ENCODE results near the gene SCGB2A2. TPM values are rescaled to one million over a fixed set of nuclear protein-coding genes. Genes with fewer than 3 reads are reported as not detected.

SCGB2A2 gene
- total RNA-seq (2014; rRNA removed; shearing (Covaris generic)): not detected in 2 replicates
- polyA plus RNA-seq (2016; fragmentation: Nextera tagmentation; extraction: Ambion mirVana): not detected in 2 replicates
- long read RNA-seq: 0 reads

DNA sequence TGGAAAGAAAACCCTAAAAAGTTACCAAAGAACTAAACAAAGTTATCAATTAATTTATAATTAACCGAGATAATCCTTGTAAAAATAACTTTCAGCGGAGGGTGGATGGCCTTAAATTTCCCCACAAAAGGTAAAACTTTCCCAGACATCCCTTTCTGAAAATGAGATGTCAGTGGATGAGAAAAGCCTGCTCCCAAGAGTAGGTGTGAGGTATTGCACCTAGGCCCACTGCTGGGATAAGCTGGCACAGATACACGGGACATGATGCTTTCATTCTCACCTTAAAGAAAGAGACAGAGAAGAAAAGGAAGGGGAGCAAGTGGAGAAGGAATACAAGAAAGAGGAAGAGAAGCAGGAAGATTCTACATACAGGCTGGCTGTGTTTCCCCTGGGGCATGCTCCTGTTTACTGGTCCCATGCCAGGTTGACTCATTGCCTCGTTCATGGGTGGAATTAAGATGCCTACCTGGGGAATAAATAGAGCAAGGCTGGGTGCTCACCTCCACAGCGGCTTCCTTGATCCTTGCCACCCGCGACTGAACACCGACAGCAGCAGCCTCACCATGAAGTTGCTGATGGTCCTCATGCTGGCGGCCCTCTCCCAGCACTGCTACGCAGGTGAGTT is at the start of gene SCGB2A2:
TSS of gene SCGB2A2 (plus strand) at position 505 of the 625 bp plus-strand sequence. CDS start at position 564, 59 bp downstream.
- peak; percentile 87 for ATAC-seq
- peaks cover 4% of the 10 kb centered on the region; the same call in 1 of the 3 replicates for H3K9me3 Mint-ChIP-seq

DNA sequence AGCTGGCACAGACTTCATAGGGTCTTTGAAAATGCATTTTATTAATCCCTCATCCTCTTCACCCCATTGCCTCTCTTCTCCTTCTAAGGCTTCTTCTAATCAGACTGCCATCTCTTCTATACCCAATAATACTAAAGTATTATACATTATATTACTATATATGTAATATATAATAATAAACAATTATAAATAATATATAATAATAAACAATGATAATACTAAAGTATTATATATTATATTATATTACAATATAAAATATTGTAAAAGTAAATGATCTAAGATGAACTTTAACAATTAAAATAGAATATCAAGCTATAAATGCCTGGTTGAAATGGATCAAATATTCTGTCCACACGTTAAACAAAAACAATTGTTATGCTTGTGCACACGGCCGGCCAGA is 48.5 kb upstream of the SCGB2A2 start:
- peaks cover 4% of the 10 kb centered on the region for H3K27me3 Mint-ChIP-seq (ENCODE audit: insufficient read depth, low read depth, poor library complexity)
- ATAC-seq: no peak
- H4K20me1 ChIP-seq (replicated peaks; ENCODE audit: insufficient read depth): no peaks in the 10 kb centered on the region
- peaks cover 42% of the 10 kb centered on the region for H3K9me3 Mint-ChIP-seq
- no peaks in the 10 kb centered on the region for H3K79me2 ChIP-seq (replicated peaks; ENCODE audit: insufficient read depth)
- H3K27ac ChIP-seq (ENCODE audit: low read depth): no peak overlapping the region
- H3K27ac Mint-ChIP-seq: no peak overlapping the region
- no peaks in the 10 kb centered on the region for H3K9me2 ChIP-seq (ENCODE audit: insufficient read depth)
- no peak overlapping the region for H3K4me3 Mint-ChIP-seq
- no peaks in the 10 kb centered on the region for H3F3A ChIP-seq (replicated peaks; ENCODE audit: low read depth)
- TF ChIP-seq EZH2 (IDR thresholded peaks at IDR 0.05; ENCODE audit: low read depth, unreplicated experiment) (no peak), ZNF331 (CRISPR knock-in tag; IDR thresholded peaks at IDR 0.05; ENCODE audit: low read depth) (no peak)
- TF ChIP-seq, protein P1, sequence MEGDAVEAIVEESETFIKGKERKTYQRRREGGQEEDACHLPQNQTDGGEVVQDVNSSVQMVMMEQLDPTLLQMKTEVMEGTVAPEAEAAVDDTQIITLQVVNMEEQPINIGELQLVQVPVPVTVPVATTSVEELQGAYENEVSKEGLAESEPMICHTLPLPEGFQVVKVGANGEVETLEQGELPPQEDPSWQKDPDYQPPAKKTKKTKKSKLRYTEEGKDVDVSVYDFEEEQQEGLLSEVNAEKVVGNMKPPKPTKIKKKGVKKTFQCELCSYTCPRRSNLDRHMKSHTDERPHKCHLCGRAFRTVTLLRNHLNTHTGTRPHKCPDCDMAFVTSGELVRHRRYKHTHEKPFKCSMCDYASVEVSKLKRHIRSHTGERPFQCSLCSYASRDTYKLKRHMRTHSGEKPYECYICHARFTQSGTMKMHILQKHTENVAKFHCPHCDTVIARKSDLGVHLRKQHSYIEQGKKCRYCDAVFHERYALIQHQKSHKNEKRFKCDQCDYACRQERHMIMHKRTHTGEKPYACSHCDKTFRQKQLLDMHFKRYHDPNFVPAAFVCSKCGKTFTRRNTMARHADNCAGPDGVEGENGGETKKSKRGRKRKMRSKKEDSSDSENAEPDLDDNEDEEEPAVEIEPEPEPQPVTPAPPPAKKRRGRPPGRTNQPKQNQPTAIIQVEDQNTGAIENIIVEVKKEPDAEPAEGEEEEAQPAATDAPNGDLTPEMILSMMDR (conservative IDR thresholded peaks at IDR 0.05; ENCODE audit: low read depth in 2 of 2): no peak
- TF ChIP-seq, protein P2, sequence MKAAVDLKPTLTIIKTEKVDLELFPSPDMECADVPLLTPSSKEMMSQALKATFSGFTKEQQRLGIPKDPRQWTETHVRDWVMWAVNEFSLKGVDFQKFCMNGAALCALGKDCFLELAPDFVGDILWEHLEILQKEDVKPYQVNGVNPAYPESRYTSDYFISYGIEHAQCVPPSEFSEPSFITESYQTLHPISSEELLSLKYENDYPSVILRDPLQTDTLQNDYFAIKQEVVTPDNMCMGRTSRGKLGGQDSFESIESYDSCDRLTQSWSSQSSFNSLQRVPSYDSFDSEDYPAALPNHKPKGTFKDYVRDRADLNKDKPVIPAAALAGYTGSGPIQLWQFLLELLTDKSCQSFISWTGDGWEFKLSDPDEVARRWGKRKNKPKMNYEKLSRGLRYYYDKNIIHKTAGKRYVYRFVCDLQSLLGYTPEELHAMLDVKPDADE (IDR thresholded peaks at IDR 0.05): no peak
- TF ChIP-seq, protein P3, sequence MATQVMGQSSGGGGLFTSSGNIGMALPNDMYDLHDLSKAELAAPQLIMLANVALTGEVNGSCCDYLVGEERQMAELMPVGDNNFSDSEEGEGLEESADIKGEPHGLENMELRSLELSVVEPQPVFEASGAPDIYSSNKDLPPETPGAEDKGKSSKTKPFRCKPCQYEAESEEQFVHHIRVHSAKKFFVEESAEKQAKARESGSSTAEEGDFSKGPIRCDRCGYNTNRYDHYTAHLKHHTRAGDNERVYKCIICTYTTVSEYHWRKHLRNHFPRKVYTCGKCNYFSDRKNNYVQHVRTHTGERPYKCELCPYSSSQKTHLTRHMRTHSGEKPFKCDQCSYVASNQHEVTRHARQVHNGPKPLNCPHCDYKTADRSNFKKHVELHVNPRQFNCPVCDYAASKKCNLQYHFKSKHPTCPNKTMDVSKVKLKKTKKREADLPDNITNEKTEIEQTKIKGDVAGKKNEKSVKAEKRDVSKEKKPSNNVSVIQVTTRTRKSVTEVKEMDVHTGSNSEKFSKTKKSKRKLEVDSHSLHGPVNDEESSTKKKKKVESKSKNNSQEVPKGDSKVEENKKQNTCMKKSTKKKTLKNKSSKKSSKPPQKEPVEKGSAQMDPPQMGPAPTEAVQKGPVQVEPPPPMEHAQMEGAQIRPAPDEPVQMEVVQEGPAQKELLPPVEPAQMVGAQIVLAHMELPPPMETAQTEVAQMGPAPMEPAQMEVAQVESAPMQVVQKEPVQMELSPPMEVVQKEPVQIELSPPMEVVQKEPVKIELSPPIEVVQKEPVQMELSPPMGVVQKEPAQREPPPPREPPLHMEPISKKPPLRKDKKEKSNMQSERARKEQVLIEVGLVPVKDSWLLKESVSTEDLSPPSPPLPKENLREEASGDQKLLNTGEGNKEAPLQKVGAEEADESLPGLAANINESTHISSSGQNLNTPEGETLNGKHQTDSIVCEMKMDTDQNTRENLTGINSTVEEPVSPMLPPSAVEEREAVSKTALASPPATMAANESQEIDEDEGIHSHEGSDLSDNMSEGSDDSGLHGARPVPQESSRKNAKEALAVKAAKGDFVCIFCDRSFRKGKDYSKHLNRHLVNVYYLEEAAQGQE (IDR thresholded peaks at IDR 0.05; ENCODE audit: unreplicated experiment): no peak
- peaks cover 16% of the 10 kb centered on the region for H3K36me3 Mint-ChIP-seq (ENCODE audit: low read depth)
- H2AFZ ChIP-seq: no peak overlapping the region
- H3K4me2 ChIP-seq: no peak overlapping the region
- no peaks in the 10 kb centered on the region; the same call in 1 of the 2 replicates for H3K36me3 ChIP-seq (ENCODE audit: insufficient read depth)
- H3K4me1 Mint-ChIP-seq: no peaks in the 10 kb centered on the region
- H3K27me3 ChIP-seq (ENCODE audit: insufficient read depth): no peaks in the 10 kb centered on the region
- H3K4me3 ChIP-seq: no peak overlapping the region
- DNase-seq (ENCODE audit: low spot score): no peak
- H3K4me1 ChIP-seq (ENCODE audit: insufficient read depth): no peaks in the 10 kb centered on the region

More for the DNA sequence above, at the start of gene SCGB2A2:
- no peaks in the 10 kb centered on the region for H3K27me3 ChIP-seq (ENCODE audit: insufficient read depth)
- H4K20me1 ChIP-seq (replicated peaks; ENCODE audit: insufficient read depth): no peaks in the 10 kb centered on the region
- no peak within 1 kb of the TSS for H3K27ac ChIP-seq (ENCODE audit: low read depth)
- H3K36me3 ChIP-seq (ENCODE audit: insufficient read depth): no peaks in the 10 kb centered on the region
- no peak within 1 kb of the TSS for H3K4me2 ChIP-seq
- no peaks in the 10 kb centered on the region for H3K79me2 ChIP-seq (replicated peaks; ENCODE audit: insufficient read depth)
- no peaks in the 10 kb centered on the region for H3K9me2 ChIP-seq (ENCODE audit: insufficient read depth)
- H3K27me3 Mint-ChIP-seq (ENCODE audit: insufficient read depth, low read depth, poor library complexity): peaks cover 7% of the 10 kb centered on the region
- peak; percentile 55 for DNase-seq (ENCODE audit: low spot score)
- peaks cover 4% of the 10 kb centered on the region; the same call in 1 of the 2 replicates for H3K4me1 ChIP-seq (ENCODE audit: insufficient read depth)
- TF ChIP-seq, protein P1 (conservative IDR thresholded peaks at IDR 0.05; ENCODE audit: low read depth in 2 of 2): peak; percentile 57 to 59
- no peak for TF ChIP-seq NANOG (IDR thresholded peaks at IDR 0.05; ENCODE audit: borderline replicate concordance)
- TF ChIP-seq, protein P2 (IDR thresholded peaks at IDR 0.05): no peak
- no peak within 1 kb of the TSS for H3K4me3 ChIP-seq
- H3F3A ChIP-seq (replicated peaks; ENCODE audit: low read depth): no peaks in the 10 kb centered on the region
- no peaks in the 10 kb centered on the region for H3K36me3 Mint-ChIP-seq (ENCODE audit: low read depth)
- H3K4me1 Mint-ChIP-seq: peaks cover 6% of the 10 kb centered on the region; the same call in 2 of the 3 replicates
- no peak within 1 kb of the TSS for H2AFZ ChIP-seq
- no peak within 1 kb of the TSS for H3K4me3 Mint-ChIP-seq
- no peak within 1 kb of the TSS for H3K27ac Mint-ChIP-seq

All from GM23338 (cell line).